ENCODE results near the gene MSI2.

MSI2 gene

DNA sequence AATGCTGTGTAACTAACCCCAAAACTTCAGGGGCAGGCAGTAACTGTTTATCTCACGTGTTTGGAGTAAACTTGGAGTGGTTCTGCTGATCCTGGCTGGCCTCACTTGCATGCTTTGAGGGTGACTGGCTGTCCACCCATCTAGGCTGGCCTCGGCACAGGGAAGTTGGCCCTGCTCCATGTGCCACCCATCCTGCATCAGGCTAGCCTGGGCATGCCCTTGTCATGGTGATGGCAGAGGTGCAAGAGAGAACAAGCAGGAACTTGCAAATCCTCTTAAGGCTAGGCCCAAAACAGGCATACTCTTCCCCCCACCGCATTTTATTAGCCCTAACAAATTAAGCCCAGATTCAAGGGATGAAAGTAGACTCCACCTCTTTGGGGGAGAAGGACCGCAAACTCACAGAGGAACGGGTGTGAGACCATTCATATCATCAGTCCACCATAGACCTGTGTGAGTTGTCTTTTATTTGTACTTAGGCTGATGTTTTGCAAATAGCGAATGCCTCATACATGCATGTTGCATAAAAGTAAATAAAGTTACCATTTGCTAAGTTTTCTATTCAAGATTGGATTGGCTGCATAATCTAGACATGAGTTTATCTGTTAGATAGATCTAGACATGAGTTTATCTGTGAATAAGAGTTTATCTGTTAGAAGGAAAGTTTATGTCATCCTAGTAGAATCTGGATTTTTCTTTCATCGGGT lies 267.8 kb downstream of the MSI2 start:
- DNase-seq (ENCODE audit: low read depth), result peak; percentile 15
- TF ChIP-seq CTCF (IDR thresholded peaks at IDR 0.05; ENCODE audit: insufficient read depth, low read depth, low read length, missing control alignments), result no peak
- H3K4me3 ChIP-seq (ENCODE audit: low read depth, low read length), result no peak overlapping the region

DNA sequence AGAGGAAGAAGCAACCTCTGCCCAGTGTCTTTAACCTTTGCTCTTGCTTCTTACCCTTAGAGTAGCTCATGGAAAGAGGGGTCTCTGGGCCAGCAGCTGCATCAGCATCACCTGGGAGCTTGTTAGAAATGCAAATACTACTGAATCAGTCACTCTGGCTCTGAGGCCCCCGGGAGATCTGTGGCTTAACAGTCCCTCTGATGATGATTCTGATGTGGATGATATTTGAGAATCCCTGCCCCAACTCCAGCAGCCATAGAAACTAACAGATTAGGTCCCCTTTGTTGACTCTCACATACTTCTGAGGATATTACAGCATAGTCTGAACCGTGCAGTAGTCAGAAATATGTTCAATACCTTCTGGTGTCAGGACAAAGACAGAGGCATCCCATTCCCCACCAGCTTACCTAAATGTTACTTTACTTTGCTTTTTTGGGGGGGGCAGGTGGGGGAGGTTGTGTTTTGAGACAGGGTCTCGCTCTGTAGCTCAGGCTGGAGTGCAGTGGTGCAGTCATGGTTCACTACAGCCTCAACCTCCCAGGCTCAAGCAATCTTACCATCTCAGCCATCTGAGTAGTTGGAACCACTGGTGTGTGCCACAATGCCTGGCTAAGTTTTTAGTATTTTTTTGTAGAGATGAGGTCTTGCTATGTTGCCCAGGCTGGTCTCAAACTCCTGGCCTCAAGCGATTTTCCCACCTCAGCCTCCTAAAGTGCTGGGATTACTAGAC lies 268.7 kb downstream of the MSI2 start:
- H3K4me3 ChIP-seq (ENCODE audit: low read depth, low read length), result no peak overlapping the region
- TF ChIP-seq CTCF (IDR thresholded peaks at IDR 0.05; ENCODE audit: insufficient read depth, low read depth, low read length, missing control alignments), result no peak
- no peak for DNase-seq (ENCODE audit: low read depth)

- no peak overlapping the region for H3K4me3 ChIP-seq (ENCODE audit: low read depth, low read length)
- DNase-seq (ENCODE audit: low read depth), result no peak
- TF ChIP-seq CTCF (IDR thresholded peaks at IDR 0.05; ENCODE audit: insufficient read depth, low read depth, low read length, missing control alignments), result no peak
These were observed 271.1 kb downstream of the MSI2 start for GRCh38 chr17:57527221-57528057.

- no peak overlapping the region for H3K4me3 ChIP-seq (ENCODE audit: low read depth, low read length)
- no peak for TF ChIP-seq CTCF (IDR thresholded peaks at IDR 0.05; ENCODE audit: insufficient read depth, low read depth, low read length, missing control alignments)
- DNase-seq (ENCODE audit: low read depth), result no peak
These were observed 271.7 kb downstream of the MSI2 start for GRCh38 chr17:57528058-57528451.

GRCh38 chr17:57530026-57530425 lies 273.7 kb downstream of the MSI2 start:
- no peak for DNase-seq (ENCODE audit: low read depth)
- H3K4me3 ChIP-seq (ENCODE audit: low read depth, low read length), result no peak overlapping the region
- TF ChIP-seq CTCF (IDR thresholded peaks at IDR 0.05; ENCODE audit: insufficient read depth, low read depth, low read length, missing control alignments), result no peak

- no peak overlapping the region for H3K4me3 ChIP-seq (ENCODE audit: low read depth, low read length)
- no peak for DNase-seq (ENCODE audit: low read depth)
- TF ChIP-seq CTCF (IDR thresholded peaks at IDR 0.05; ENCODE audit: insufficient read depth, low read depth, low read length, missing control alignments), result no peak
These were observed 274.2 kb downstream of the MSI2 start for GRCh38 chr17:57530508-57530907.
